CD1c-positive myeloid dendritic cell (primary cell): ENCODE data around the gene PCBP4.
"Not testable (repeated sequence)": the region's sequence is repeated elsewhere in the genome, so short reads cannot be mapped to it uniquely, and the experiment has no call there.

ENCODE experiments used
- DNase-seq: peaks from one replicate; pipeline ENCODE4 v3.0.0-alpha.2; 2016; ENCODE audit errors: extremely low spot score

PCBP4 gene

GRCh38 chr3:51938780-51939425 lies 28.4 kb downstream of the PCBP4 start:
- no peak for DNase-seq

DNA sequence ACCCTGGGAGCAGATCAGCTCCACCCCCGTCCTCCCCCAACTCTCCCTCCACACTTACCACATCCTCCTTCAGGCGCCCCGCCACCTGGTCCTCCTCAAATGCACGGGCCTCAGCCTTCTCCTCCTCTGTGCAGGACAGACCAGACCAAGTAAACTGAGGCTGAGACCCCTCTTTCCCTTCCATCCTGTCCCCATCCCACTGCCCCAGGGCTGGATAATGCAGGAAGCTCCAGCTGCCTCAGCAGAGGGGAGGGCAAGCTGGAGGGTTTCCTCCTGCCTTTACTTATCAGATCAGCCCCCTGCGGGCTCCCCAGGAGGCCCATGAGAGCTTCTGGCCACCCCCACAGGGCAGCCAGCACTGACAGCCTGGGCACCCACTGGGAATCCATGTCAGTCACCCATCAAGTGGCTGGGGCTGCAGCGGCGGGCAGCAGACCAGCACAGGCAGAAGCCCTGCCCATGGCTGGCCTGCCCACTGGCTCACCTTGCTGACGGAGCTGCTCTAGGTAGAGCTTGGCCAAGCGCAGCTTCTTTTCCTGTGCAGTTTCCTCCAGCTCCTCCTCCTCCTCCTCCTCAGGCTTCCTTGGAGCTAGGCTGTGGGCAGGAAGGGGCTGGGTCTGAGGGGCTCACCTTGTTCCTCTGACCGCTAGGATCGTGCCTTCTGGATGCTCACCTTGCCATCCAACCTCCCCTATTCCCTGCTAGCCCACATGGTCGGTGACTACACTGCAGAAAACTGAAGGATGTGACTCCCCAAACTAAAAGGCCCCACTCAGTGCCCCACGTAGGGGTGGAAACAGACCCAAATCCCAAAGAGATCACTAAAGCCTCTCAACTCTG lies 29.4 kb downstream of the PCBP4 start:
- DNase-seq, result no peak

DNA sequence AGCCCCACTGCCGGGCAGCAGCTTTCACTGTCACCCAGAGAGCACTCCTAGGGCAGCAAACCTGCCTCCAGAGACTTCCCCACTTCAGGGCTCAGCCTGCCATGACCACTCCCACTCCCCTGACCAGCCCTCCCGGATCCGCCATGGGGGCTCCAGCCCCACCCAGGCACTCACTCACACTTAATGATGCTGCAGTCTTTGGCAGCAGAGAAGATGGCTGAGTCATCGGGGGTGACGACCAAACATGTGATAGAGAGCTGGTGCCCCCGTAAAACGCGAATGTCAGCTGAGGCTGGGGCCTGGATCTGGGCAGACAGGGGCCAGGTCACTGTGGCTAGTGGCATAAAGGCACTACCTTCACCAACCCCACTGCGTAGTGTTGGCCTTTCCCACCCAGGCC lies 30.2 kb downstream of the PCBP4 start:
- no peak for DNase-seq

GRCh38 chr3:51935886-51936755 lies 31.1 kb downstream of the PCBP4 start:
- DNase-seq, result no peak

DNA sequence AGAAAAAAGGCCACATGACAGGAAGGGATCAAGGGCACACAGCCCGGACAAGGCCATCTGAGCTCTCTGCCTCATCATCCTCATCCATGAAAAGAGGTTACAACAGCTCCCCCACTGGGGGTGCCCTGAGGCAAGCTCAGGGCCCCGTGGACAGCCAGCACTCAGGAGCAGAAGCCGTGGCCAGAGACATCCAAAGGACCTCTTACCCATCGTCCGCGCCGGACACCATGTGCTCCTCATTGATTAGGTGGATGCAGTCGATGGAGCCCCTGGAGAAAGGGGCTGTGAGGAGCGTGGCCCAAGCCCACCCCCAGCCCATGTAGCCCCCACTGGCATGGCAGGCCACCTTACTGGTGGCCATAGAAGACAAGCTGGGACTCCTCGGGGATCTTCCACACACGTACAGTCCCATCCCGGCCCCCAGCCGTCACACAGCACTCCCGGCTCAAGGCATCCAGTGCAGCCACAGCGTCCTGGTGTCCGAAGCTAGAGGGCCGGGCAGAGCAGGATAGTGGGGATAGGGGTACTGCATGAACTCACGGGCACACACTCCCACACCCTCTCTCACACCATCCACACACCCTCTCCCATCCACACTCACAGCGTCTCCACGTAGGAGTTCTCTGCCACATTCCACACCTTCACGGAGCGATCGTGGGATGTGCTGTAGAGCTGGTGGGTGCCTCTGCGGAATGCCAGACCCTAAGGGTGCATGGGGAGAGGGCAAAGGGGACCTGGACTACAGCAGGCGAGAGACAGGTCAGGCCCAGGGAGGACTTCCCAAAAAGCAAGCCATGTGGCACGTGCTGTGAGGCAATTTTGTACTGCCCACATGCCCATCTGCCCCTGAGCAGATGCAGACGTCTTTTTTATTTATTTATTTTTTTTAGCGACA lies 32.0 kb downstream of the PCBP4 start:
- no peak for DNase-seq

- no peak for DNase-seq
Measured at GRCh38 chr3:51934139-51934850, 33.0 kb downstream of the PCBP4 start.

- no peak for DNase-seq
Measured at GRCh38 chr3:51933471-51934138, 33.6 kb downstream of the PCBP4 start.

- no peak for DNase-seq
Measured at GRCh38 chr3:51932471-51933370, 34.5 kb downstream of the PCBP4 start.

DNA sequence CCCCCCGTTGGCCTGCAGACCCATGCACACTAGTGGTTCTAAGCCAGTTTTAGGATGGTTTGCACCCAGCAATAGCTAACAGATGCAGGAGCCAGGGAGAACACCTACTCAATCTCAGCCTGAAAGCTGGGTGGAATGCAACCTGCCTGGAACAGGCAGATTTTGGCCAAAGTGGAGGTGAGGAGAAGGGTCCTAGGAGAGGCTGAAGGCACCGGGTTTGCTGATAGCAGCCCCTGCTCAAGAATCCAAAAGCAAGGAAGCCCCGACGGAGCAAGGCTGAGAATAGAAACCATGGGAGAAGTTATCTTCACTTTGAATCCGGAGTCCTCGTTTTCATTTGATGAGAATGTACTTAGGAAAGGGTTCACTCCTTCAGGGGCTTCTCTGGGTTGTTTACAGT lies 35.5 kb downstream of the PCBP4 start:
- DNase-seq, result no peak

DNA sequence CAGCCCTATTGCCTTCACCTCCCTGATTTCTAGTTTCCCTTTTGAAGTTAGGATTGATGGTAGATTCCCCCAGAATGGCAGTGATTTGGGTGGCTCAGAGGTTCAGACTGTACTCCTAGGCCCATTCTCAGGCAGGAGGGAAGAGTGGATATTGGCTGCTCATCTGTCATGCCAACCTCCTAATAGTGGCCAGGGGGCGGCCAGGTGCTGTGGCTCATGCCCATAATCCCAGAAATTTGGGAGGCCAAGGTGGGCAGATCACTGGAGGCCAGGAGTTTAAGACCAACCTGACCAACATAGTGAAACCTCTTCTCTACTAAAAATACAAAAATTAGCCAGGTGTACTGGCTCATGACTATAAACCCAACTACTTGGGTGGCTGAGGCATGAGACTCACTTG lies 36.8 kb downstream of the PCBP4 start:
- no peak for DNase-seq

GRCh38 chr3:51929420-51930003 lies 37.7 kb downstream of the PCBP4 start:
- peak; percentile 52 for DNase-seq

DNA sequence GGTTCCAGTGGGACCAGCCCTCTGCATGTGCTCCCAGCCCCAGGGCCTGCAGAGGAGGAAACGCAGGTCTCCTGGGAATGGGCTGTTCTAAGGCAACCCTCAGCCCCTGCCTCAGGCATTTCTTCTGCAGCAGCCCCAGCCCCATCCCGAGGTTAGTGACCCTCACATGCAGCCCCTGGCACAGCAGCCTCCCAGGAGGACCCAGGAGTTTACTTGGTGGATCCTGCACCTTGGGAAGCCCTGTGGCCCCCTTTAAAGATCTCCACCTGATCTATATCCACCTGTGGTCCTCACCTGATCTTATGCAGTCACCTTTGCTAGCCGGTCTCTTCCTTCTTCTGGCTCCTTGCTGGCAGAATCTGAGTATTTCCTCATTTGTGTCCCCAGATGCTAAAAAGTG lies 38.3 kb downstream of the PCBP4 start:
- DNase-seq, result not testable (repeated sequence)

- DNase-seq, result no peak
Measured at GRCh38 chr3:51928438-51928837, 38.8 kb downstream of the PCBP4 start.

DNA sequence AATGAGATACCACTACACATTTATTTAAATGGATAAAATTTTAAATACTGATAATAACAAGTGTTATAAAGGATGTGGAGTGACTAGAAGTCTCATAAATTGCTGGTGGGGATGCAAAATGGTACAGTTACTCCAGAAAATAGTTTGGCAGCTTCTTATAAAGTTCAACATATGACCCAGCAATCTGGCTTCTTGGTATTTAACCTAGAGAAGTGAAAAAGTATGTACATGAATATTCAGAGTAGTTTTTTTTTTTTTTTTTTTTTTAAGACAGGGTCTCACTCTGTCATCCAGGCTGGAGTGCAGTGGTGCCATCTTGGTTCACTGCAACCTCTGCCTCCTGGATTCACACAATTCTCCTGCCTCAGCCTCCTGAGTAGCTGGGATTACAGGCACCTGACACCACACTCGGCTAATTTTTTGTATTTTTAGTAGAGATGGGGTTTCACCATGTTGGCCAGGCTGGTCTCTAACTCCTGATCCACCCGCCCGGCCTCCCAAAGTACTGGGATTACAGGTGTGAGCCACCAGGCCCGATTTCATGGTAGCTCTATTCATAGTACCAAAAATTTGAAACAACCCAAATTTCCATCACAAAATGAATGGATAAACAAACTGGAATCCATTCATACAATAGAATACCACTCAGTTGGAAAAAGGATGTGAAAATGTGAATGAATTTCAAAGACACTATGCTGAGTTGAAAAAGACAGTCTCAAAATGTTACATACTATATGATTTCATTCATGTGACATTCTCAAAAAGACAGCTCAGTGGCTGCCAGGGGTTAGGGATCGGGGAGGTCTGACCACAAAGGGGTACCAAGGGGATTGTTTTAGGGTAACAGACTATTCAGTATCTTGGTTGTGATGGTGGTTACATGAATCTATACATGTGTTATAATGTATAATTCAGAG lies 39.9 kb downstream of the PCBP4 start:
- no peak for DNase-seq

DNA sequence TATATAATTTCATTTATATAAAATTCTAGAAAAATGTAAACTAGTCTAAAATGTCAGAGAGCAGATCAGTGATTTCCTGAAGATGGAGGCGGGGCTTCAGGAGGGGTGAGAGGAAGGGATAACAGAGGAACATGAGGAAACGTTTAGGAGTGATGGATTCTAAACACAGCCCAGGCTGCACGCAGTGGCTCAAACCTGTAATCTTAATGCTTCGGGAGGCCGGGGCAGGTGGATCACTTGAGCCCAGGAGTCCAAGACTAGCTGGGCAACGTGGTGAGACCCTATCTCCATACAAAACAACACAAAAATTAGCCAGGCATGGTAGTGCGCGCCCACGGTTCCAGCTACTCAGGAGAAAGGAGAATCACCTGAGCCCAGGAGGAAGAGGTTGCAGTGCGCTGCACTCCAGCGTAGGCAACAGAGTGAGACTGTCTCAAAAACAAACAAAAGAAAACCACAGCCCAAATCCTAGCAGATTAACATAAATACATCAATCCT lies 46.1 kb downstream of the PCBP4 start:
- no peak for DNase-seq

GRCh38 chr3:51916418-51916817 lies 50.8 kb downstream of the PCBP4 start:
- DNase-seq, result no peak

DNA sequence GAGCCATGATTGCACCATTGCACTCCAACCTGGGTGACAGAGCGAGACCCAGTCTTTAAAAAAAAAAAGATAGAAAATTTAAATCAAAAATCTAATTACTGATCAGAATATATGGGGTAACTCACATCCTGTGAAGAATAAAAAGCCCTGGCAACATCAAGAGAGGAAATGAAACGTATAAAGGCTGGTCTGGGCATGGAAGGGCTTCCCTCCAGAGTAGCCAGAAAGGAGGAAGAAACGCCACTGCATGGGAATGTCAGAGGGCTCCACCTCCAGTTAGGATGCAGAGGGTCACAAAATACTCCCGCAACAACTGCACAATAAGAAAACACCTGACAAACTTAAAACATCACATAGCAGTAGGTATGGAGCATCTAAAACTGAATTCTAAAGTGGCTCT lies 59.2 kb downstream of the PCBP4 start:
- DNase-seq, result no peak
